Activated CD4-positive, alpha-beta T cell treated with anti-CD3 and anti-CD28 coated beads for 24 hours (primary cell): ENCODE data around the gene MYO16.
"Not testable (repeated sequence)": the region's sequence is repeated elsewhere in the genome, so short reads cannot be mapped to it uniquely, and the experiment has no call there.

ENCODE experiments used
- DNase-seq, 2 donors: peaks; one replicate each; pipeline ENCODE4 v3.0.0-alpha.2; 2020; ENCODE audit warnings: low read depth in 2 of 2

The MYO16 gene

DNA sequence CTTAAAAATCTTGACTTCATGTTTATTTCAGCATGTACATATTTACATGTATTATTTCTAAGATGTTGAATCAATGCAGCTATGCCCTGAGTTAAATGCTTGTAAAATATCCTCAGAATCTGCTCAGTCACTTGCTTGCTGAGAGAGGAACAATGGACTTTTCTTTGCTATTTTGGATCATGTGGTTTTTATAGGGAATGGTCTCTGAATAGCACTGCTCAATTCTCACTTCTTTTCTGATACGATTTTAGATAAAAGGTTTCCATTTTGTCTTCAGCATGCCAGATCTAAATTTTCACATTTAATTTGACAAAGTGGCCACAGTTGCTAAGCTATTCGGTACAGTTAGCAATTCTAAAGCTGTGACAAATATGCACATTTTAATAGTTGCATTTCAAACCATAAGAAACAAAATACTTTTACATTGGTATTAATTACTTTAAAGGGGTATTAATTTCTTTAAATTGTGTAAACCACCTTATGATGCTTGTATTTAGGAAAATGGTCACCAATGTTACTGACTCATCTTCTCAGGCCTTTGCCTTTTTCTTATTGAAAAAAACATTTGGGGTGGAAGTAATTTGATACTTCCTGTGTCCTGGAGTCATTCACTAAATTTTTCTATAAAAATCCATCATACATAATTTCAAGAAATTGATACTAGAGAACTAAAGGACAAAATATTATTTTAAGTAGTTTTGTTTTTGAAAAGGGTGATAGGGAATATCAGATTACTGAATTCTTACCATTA, 113.5 kb downstream of the MYO16 start:
- DNase-seq = no peak

DNA sequence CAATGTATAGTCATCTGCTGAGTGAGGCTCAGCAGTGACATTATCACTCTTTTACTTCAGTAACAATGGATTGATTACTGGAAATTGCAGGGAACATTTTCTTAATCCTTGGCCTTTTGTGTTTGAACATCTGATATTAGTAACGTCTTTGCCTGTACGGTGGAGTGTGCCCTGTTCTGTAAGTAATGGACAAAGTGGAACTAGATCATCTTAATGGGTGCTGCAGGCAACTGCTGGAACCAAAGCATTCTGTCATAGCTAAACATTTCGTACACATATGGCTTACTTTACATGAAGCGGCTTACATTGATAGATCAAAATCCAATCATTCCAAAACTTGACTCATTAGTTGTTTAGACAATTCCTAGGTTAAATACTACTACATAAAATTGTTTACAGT, 114.1 kb downstream of the MYO16 start:
- DNase-seq = no peak

DNA sequence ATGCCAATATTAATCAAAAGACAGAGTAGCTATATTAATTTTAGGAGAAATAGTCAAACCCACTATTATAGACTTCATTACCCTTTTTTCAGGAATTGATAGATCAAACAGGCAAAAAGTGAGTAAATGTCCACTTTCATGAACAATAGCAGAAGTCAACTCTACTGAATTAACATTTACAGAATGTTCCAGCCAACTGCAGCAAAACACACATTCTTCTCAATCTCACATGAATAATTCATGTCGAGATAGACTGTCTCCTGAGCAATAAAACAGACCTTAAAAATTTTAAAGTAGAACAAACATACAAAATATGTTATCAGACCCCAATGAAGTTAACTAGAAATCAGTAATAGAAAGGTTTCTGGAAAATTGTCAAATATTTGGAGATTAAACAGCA, 118.4 kb downstream of the MYO16 start:
- DNase-seq = no peak

DNA sequence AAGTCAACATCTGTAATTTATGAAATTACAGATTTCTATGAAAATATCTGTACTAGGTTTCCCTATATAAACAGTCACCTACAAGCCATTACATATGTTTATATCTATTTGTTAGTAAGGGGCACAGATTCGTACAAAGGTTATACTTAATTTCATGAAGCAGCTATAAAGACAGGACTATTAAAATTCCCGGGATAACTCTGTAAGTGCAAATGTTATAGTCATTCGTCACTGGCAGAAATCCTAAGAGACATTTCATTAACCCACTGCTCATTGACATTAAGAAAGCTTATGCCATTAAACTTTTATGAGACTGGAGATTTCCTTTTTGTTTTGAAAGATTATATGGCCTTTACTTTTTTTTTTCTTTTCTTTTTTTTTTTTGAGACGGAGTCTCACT, 122.9 kb downstream of the MYO16 start:
- no peak for DNase-seq

DNA sequence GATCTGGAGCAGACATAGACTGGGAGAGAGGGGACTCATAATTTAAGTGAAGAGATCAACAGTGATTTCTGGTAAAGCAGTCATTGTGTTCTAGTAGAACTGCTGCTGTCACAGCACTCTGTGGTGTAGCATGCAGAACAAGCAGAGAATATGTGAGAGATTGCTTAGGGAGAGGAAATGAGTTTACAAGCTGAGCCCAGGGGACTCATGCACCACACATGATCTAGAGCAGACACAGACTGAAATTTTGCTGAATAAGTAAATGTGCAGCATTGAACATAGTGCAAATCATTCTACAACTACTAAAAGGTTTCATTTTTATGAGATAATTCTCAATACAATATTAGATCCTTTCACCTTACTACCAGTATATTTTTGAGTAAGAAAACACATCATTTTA, 125.7 kb downstream of the MYO16 start:
- no peak for DNase-seq

DNA sequence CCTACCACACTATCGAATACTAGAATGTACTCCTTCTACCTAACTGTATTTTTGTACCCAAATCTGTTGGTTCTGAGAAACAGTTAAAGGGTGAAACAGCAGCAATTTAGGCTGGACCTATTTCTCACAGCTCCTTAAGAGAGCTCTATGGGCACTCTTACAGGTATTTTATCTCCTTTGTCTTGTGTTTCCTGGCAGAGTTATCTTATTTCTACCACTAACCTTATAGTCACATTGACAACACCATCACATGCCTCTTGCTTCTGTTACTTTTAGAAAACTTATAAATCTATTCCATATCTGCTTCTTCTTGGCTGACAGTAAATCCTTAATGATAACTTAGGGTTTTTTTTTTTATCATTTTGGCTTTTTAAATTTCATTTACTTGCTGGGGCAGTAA, 130.7 kb downstream of the MYO16 start:
- no peak for DNase-seq

DNA sequence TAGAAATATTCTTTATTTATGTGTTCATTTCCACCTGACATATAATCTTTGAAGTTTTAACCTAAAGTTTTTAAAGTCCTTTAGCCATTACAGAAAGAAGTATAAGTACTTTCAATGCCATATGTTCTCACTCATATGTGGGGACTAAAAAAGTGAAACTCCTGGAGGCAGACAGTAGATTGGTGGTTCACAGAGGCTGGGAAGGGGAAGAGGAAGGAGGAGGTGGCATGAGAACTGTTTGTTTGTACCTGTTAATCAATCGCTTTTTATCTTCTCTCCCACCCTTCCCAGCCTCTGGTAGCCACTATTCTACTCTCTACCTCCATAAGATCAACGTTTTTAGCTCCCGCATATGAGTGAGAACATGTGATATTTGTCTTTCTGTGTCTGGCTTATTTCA, 131.1 kb downstream of the MYO16 start:
- no peak for DNase-seq

DNA sequence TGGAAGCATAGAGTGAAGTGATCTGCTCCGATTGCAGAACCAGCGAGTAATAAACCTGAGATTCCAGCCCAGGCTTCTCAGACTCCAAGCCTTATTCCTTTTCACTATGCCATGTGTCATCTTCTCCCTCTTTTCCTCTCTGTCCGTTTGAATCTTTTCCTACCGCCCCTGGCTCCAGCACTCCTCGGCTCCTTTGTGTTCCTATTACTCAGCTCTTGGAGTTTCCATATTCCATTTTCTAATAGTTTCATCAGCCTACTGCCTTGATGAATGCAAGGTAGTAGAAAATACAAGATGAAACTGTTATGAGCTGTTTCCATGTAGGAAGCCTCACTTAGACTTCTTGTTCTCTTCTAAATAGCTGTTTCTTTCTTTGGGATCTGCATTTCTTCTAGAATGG, 138.6 kb downstream of the MYO16 start:
- DNase-seq = no peak

DNA sequence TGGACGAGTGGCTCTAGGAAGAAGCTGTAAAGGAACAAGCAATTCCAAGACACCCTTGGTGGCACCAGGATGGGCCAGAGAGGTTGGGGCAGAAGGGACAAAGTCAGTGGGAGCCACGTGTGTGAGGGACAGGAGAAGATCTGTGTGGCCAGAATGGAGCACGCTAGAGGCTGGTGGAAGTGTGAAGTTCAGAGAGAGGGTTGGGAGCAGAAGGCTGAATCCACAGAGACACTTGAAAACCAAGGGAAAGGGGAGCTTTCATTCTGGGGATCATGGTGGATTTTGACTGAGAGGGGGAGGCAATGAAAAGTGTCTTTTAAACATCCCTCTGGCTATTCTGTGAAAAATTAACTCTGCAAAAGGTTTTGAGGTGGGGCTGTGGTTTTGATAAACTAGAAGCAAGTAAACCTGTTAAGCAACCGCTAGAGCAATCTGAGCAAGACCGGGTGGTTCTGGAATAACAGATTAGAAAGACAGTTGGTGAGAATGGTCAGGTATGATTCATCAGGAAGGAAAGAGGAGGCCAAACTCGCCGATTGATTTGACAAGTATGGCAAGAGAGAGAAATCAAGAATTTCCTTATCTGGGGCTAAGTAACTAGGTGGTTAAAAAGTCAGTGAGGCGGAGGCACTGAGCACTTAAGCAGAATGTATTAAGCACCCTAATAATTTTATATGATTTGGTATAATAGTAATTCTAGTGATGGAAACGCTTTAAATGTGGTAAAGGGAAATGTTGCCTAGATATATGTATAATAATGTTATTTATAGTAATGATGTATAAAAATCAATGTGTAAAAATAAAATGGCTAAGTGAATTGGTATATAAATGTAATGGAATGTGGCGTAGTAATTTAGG, 140.0 kb downstream of the MYO16 start:
- no peak for DNase-seq

DNA sequence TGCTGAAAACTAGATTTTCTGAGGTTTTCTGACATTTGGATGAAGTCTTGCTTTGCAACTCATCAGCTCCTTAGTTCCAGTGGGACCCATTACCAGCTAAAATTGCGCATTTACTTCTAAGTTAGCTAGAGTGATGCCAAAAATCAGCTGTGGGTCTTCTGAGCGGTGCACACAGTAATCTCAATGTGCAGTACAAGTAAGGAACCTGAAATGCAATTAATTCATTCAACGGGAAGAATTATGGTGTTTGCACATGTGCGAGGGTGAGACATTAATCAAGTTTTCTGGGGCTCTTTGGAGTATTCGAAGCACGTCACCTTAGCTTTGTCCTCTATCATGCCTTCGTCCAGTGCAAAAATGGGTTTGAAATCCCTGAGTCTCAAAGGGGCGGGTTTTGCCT, 146.2 kb downstream of the MYO16 start:
- no peak for DNase-seq

DNA sequence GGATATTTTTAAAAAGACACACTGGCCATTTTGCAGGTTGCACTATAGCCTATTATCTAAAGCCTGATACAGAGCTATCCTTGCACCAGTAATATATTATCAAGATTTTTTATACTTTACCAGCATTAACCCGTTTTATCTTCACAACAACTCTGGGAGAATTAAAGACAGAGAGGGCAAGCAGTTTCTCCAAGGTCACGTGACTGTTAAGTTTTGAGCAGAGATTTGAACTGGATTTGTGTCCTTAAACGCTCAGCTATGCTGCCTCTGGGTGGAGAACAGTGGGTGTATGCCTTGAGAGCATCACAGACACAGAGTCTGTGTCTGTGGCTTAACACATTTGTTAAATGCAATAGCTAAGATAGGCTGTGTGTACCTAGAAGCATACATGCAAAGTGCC, 147.2 kb downstream of the MYO16 start:
- DNase-seq = no peak

DNA sequence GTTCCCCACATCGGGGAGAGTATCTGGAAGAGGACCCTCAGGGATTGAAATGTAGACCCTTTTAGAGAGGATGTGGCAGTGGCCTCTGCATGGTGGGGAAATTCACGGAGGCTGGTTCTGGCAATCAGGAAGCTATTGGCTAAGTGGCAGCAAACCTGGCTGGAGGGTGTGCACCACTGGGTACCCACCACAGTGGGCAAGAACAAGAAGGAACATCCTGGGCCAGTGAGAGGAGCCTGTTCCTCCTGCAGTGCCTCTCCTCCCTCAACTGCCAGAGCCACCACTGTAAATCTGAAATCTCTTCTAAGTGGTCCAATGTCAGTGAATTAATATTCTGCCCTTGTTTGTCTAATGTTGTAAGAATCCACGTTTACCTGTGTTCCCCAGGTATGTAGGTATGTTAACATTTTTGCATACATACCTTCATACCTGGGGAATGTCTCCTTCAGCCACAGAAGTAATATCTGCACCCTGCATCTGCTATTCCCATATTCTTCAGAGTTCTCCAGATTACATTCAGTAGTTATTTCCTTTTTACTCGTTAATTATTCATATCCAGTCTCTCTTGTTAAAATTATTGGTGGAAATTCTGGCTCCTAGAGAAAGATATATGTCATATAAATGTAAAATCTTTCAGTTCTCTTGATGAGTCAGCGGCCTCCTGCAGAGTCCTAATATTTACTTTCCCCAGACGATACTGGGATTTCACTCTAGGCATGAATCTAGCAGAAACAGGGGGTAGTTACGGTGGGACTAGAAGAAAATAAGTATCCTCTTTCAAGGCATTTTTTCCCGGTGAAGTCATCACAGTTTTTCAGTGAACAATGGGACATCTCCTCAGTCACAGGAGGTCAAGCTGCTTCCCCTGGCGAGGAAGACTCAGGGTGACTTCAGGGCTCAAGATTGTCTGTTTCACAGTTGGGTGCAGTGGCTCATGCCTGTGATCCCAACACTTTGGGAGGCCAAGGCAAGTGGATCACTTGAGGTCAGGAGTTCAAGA, 148.3 kb downstream of the MYO16 start:
- DNase-seq = no peak

DNA sequence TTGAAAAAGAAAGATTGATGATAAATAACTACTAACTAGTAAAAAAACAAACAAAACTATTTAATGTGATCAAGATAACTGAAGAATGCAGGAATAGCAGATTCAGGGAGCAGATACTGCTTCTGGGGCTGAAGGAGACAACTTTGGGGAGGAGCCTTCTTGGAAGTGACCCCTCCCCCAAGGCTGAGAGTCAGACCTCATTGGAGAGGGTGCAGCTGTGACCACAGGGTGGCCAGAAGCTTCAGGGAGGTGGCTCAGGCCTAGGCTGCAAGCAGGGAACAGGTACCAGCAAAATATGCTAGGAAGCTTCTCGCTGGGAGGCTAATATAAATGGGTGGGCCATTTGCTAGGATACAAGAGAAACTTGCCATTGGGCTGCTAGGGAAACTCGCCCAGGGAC, 149.9 kb downstream of the MYO16 start:
- DNase-seq = no peak

DNA sequence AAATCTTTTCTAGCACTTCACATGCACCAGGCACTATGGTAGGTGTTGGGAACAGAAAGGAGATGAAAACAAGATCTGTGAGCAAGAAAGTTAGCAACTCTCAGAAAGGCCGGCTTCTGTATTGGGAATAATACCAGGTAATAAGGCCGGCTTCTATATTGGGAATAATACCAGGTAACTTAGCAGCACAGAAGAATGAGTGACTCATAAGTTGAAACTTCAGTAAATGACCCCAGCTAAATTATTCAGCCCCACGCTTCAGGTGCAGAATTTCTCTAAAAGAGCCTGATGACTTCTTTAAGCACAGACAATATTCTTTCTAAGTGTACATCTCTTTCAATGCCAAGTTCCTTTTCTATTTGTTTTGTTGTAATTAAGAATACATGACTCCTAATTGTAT, 151.3 kb downstream of the MYO16 start:
- DNase-seq = no peak

DNA sequence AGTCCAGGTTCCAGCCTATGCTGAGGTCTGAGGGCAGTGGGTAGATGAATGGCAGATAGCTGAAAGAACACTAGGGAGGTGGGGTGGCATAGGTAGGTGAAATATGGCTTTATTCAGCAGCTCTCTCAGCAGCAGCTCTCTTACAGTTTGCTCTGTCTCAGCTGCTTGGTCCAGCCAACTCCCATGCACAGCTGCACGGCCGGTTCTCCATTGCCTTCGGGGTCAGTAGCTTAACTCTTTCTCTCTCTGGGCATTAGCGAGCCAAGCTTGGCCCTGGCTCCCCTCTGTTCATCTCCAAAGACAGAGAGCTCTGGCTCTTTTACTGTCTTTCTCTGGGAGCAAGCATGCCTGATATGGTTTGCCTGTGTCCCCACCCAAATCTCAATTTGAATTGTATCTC, 151.9 kb downstream of the MYO16 start:
- no peak for DNase-seq

DNA sequence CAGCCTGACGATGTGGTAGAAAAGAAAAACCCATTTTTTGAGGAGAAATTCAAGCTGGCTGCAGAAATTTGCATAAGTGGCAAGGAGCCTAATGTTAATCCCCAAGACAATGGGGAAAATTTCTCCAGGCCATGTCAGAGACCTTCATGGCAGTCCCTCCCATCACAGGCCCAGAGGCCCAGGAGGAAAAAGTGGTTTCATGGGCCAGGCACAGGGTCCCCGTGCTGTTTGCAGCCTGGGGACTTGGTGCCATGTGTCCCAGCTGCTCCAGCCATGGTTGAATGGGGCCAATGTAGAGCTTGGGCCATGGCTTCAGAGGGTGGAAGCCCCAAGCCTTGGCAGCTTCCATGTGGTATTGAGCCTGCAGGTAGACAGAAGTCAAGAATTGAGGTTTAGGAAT, 153.1 kb downstream of the MYO16 start:
- DNase-seq = not testable (repeated sequence)

DNA sequence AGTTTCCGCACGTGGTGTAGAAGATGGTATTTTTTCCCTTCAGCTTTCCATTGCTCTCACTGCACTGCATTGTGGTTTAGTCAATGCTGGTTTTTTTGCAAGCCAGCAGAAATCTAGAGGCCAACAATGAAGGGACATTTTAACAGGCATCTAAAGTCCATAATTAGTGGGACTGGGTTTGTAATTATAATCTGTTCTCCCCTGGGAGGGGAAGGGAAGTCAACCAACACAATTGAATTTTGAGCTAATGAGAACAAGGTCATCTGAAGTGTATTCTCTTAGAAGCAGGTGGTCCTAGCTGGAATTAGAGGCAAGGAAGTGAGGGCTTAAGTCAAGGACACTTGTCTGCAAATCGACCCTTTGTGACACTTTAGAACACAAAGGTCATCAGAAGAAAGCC, 156.4 kb downstream of the MYO16 start:
- DNase-seq = no peak

DNA sequence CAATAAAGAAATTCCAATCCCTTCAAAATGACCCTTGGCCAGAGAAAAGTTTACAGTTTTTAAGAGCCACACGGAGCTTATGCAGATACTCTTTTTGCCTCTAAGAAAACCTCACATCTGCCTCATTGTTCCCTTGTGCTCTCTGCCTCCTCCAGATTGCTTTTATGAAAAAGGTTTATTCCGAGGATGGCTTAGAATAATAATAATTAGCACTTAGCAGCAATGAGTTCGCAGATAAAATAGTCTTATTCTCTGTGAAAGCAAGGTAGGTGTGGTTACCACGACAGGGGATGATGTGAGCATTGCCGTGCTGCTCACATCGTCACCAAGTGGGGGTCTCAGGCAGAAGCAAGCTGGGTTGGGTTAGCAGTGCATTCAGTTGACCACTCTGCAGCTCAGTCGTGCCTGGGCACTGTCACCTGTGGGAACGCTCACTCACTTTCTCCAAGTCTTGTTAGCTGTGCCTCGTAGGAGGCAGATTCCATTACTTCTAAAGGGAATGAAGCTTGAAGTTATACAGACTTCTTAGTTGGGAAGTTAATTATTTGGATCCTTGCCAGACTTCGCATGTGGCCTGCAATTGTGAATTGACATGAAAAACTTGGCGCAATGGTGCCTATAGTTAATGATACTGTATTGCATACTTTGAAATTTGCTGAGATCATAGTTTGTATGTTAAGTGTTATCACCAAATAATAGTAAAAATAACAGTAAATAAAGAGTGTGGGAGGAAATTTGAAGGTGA, 157.2 kb downstream of the MYO16 start:
- no peak for DNase-seq

DNA sequence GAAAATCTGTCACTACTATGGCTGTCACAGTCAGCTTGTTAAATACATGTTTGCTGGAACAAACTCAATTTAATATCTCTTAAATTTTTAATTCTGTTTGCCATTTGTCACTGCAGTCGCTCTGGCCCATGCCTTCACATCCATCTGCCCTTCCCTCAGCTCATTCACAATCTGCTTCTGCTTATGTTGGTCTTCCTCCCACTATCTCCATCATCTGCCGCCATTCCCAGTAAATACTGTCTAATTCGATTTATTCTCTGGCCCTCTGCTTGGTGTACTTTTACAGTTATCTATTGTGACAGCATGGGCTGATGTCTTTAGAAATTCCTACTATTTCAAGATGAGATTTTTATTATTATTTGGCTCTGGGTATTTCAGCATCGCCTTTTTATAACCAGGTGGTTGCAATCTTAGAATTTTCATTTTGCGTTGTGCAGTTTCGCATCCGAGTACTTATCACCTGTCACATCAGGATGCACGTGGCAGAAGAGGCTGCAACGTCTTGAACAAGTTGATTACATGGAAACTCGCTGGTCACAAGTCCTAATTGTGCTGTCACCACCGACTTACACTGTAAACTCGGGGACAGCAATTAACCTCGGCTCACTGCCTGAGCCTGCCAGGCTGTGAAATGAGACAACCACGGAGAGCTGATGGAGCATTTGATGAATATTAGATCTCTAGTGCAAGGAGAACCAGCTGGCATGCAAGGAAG, 158.4 kb downstream of the MYO16 start:
- no peak for DNase-seq

DNA sequence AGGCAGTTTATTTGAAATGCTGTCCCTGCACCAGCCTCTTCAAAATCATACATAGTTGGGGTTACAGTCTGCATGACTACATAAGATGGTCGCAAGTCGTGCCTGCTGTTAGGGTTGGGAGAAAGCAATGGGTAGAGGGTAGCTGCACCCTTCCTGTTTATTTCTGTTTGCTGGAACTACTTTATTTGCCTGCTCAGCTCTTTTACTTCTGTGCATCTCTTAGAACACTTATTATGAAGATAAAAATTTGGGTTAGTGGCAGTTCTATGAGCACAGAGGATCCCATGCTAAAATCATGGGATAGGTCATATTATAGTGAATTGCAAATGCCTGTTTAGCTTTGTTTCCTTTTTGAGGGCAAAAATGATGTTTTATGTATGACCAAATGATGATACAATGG, 160.1 kb downstream of the MYO16 start:
- DNase-seq = no peak

DNA sequence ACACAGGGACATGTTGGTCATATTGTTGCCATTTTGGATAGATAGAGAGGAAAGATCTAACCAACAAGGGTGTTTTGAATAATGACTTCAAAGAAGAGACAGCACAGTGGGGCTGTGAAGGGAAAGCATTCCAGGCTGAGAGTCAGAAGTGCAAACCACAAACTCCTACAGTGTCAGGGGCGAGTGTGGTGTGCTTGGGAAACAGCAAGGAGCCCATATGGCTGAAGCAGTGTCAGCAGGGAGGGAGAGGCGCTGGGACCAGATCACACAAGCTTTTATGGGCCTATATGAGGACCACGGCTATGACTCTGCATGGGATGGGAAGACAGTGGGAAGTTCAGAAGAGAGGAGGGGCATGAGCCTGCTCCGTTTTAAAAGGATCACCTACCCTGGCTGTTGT, 166.4 kb downstream of the MYO16 start:
- no peak for DNase-seq
